22Rv1 (cell line): Measurements from ENCODE around the gene SGPP1.

Experiments
- ZFX ChIP-seq: fragments of 450-650 bp; IDR thresholded peaks from 2 replicates; pipeline ENCODE4 v1.6.1; 2017; ENCODE audit warnings: antibody characterized with exemption, borderline replicate concordance
- TF ChIP-seq, protein P1 (sequence below): fragments of 450-650 bp; IDR thresholded peaks from 2 replicates; pipeline ENCODE4 v1.5.1; 2017; ENCODE audit warnings: mild to moderate bottlenecking

DNA sequence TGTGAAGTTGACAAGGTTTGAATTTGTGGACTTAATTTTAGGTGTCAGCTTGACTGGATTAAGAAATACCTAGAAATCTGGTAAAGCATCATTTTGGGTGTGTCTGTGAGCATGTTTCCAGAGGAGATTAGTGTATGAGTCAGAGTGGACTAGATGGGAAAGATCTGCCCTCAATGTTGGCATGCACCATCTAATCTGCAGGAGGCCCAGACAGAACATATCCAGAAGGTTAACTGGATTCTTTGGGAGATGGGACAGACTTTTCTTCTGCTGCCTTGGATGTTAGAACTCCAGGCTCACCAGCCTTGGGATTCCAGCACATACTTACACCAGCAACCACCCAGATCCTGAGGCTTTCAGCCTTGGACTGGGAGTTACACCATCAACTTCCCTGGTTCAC, 14.1 kb downstream of the SGPP1 start:
- TF ChIP-seq, protein P1, sequence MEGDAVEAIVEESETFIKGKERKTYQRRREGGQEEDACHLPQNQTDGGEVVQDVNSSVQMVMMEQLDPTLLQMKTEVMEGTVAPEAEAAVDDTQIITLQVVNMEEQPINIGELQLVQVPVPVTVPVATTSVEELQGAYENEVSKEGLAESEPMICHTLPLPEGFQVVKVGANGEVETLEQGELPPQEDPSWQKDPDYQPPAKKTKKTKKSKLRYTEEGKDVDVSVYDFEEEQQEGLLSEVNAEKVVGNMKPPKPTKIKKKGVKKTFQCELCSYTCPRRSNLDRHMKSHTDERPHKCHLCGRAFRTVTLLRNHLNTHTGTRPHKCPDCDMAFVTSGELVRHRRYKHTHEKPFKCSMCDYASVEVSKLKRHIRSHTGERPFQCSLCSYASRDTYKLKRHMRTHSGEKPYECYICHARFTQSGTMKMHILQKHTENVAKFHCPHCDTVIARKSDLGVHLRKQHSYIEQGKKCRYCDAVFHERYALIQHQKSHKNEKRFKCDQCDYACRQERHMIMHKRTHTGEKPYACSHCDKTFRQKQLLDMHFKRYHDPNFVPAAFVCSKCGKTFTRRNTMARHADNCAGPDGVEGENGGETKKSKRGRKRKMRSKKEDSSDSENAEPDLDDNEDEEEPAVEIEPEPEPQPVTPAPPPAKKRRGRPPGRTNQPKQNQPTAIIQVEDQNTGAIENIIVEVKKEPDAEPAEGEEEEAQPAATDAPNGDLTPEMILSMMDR, result no peak
- no peak for TF ChIP-seq ZFX
